ENCODE measurements around the gene PKHD1.
A peak's percentile ranks its signal among the peaks of the same experiment; 100 is the strongest.

- TF ChIP-seq POLR2A (IDR thresholded peaks at IDR 0.05): no peak
- peak; percentile 68 to 84 (median 74) for TF ChIP-seq CTCF (IDR thresholded peaks at IDR 0.05)
- no peak for TF ChIP-seq EP300 (IDR thresholded peaks at IDR 0.05; ENCODE audit: low read depth)
- TF ChIP-seq POLR2AphosphoS5 (IDR thresholded peaks at IDR 0.05): no peak
Observed at GRCh38 chr6:52020945-52021570, 66.4 kb downstream of the PKHD1 start.
